Omental fat pad (tissue), 4 donors: ENCODE measurements around the gene GBE1. TPM values are rescaled to one million over a fixed set of nuclear protein-coding genes. Genes with fewer than 3 reads are reported as not detected.

ENCODE experiments used
- ATAC-seq: fragments of 150-250 bp; one replicate; pipeline ENCODE4 v1.9.1; 2016; ENCODE audit warnings: mild to moderate bottlenecking, moderate library complexity; ENCODE audit not compliant: low FRiP score
- DNase-seq: peaks from one replicate; pipeline ENCODE4 v3.0.0-alpha.2; 2019; ENCODE audit warnings: low spot score
- CTCF ChIP-seq, 3 donors: fragments of 450-650 bp; IDR thresholded peaks; one replicate each; pipeline ENCODE4 v1.5.1; 2016 to 2017; ENCODE audit warnings: antibody characterized with exemption in 3 of 3, mild to moderate bottlenecking in 3 of 3, moderate library complexity in 2 of 3
- total RNA-seq, 4 donors: library from RNA; depleted of rRNA; stranded (reverse); fragments of >200 nt; gene quantifications; one replicate each; pipeline ENCODE4 v1.1.0, GENCODE V29; 2016

GBE1 gene
- total RNA-seq, 4 donors from 2014 or later = 101 to 140 (median 118) TPM

GRCh38 chr3:81663114-81663513 lies 98.3 kb downstream of the GBE1 start:
- no peak for DNase-seq
- no peak for ATAC-seq
- TF ChIP-seq CTCF (IDR thresholded peaks at IDR 0.05) = no peak

DNA sequence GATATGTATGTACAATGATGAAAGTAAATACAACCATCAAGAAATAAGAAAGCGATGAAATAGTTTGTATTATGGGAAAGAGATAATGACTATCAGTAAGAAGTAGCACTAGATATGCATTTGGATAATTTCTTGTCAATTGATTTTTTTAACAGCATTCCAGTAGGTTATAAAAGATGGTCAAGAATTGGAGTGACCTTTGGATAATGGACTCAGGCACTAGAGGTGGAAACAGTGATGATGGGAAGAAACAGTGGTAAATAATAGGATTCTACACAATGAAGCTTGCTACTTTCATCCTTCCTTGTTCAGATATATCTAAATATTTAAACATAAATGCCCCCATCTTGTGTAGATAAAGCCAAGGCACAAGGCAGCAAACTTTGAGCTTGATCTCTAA lies 101.4 kb downstream of the GBE1 start:
- ATAC-seq (no peak), DNase-seq (no peak)
- TF ChIP-seq CTCF (IDR thresholded peaks at IDR 0.05) = no peak

DNA sequence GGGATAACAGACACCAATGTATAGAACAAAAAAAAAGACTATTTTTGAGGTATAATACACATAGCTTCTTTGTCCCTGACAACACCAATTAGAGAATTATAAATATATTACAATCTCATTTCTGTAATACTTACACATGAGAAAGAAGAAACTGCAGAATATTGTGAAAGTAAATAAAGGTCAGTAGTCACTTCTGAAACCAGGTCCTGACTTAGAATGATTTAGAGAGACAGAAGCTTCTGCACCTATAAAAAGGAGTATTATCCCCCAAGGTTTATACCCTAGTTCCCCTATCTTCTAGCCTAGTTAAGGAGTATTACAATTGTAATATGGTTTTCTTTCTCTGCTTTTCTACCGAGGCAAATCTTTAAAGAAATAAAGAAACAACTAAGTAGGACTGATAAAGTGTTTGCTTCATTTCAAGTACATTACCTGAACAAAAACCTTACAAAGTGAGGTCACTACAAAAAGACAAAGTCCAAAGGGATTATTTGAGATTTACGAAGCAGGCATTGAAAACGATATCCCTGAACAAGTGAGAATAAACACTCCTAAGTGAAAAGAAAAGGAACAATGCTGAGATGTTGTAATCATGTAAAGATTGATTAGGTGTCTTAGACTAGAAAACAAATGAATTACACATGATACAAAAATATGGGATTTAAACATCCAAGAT lies 103.0 kb downstream of the GBE1 start:
- ATAC-seq (no peak), DNase-seq (no peak)
- no peak for TF ChIP-seq CTCF (IDR thresholded peaks at IDR 0.05)

- TF ChIP-seq CTCF (IDR thresholded peaks at IDR 0.05) = no peak
- DNase-seq = no peak
- no peak for ATAC-seq
Observed at GRCh38 chr3:81651139-81651538, 110.3 kb downstream of the GBE1 start.

GRCh38 chr3:81650187-81650586 lies 111.3 kb downstream of the GBE1 start:
- ATAC-seq (no peak), DNase-seq (no peak)
- no peak for TF ChIP-seq CTCF (IDR thresholded peaks at IDR 0.05)

DNA sequence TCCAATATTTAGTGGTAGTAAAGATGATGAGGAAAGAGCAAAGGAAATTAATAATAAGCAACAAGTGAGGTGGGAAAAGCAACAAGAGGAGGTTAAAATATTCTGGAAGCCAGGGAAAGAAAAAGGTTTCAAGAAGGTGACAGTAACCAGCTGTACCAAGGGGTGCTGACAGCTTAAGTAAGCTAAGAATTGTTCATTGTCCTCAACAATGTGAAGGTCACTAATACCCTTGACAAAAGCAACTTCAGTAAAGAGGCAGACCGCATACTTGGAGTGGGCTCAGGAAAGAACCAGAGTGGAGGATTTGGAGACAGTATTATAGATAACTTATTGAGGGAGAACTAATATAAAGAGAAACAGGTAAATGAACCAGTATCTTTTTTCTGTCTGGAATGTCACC lies 116.2 kb downstream of the GBE1 start:
- ATAC-seq = no peak
- no peak for TF ChIP-seq CTCF (IDR thresholded peaks at IDR 0.05)
- no peak for DNase-seq

DNA sequence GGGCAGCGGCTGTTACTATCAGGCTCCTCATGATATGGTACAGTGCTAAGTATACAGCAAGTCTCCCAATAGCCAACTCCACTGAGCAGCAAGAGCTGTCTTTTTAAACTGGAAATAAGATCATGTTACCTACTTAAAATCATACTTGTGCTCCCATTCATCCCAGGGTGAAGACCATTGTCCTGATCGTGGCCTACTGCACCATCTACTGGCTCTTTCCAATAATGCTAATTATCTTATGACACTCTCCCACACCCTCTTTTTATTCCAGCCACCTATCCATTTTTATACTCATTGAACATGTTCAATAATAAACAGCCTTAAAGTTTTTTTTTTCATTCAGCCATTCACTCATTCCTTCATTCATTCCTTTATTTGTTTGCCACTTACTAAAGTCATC lies 117.7 kb downstream of the GBE1 start:
- DNase-seq (no peak), ATAC-seq (no peak)
- TF ChIP-seq CTCF (IDR thresholded peaks at IDR 0.05) = no peak
